Keratinocyte (primary cell): ENCODE results near the gene CYP39A1. TPM values are rescaled to one million over a fixed set of nuclear protein-coding genes. Genes with fewer than 3 reads are reported as not detected.

Source experiments
- DNase-seq: peaks from one replicate; pipeline ENCODE4 v3.0.0-alpha.2; 2011; ENCODE audit warnings: low read depth, missing footprints, low spot score
- FAIRE-seq: peaks from 2 replicates; lab custom pipeline; 2011; peaks lifted over from hg19 to GRCh38; lab: Jason Lieb, UNC
- H2AFZ ChIP-seq: 2 replicates; pipeline ENCODE4 v1.6.0; 2012; ENCODE audit warnings: low read length, control low read depth, inconsistent platforms; ENCODE audit not compliant: control insufficient read depth
- H3K27ac ChIP-seq: 2 replicates; pipeline ENCODE4 v1.5.1; 2011; ENCODE audit warnings: low read length; ENCODE audit not compliant: control insufficient read depth, insufficient read depth
- H3K27me3 ChIP-seq: 3 replicates; pipeline ENCODE4 v1.6.0; 2011; ENCODE audit warnings: low read length; ENCODE audit not compliant: control insufficient read depth, insufficient read depth; ENCODE audit errors: extremely low read depth
- H3K36me3 ChIP-seq, 2 experiments: 2 replicates in 1 of 2; 3 replicates in 1 of 2; pipeline ENCODE4 v1.5.1; 2011; ENCODE audit warnings: low read length in 2 of 2, mild to moderate bottlenecking in 1 of 2; ENCODE audit not compliant: control insufficient read depth in 2 of 2, insufficient read depth in 2 of 2; ENCODE audit errors: extremely low read depth in 1 of 2
- H3K4me1 ChIP-seq: 3 replicates; pipeline ENCODE4 v1.5.1; 2011; ENCODE audit warnings: low read length; ENCODE audit not compliant: control insufficient read depth, insufficient read depth; ENCODE audit errors: extremely low read depth
- H3K4me2 ChIP-seq: 3 replicates; pipeline ENCODE4 v1.6.0; 2011; ENCODE audit warnings: low read depth, low read length; ENCODE audit not compliant: control insufficient read depth, insufficient read depth; ENCODE audit errors: extremely low read depth
- H3K4me3 ChIP-seq, 3 experiments: fragments of 200-600 bp in 1 of 3; sonication (generic) in 1 of 3; 2 replicates in 2 of 3; 3 replicates in 1 of 3; pipeline ENCODE4 v1.5.1; 2011 to 2016; ENCODE audit warnings: low read length in 3 of 3, mild to moderate bottlenecking in 3 of 3, control low read depth in 2 of 3, inconsistent platforms in 1 of 3, low read depth in 1 of 3, mixed read lengths in 1 of 3, mixed run types in 1 of 3, moderate library complexity in 1 of 3; ENCODE audit not compliant: control insufficient read depth in 2 of 3, insufficient read depth in 2 of 3; ENCODE audit errors: extremely low read depth in 1 of 3
- H3K79me2 ChIP-seq: 2 replicates; pipeline ENCODE4 v1.6.0; 2012; ENCODE audit warnings: low read length; ENCODE audit not compliant: control insufficient read depth, insufficient read depth
- H3K9ac ChIP-seq: 3 replicates; pipeline ENCODE4 v1.6.0; 2011; ENCODE audit warnings: low read length; ENCODE audit not compliant: control insufficient read depth, insufficient read depth; ENCODE audit errors: extremely low read depth
- H3K9me1 ChIP-seq: 3 replicates; pipeline ENCODE4 v1.6.0; 2011; ENCODE audit warnings: low read length; ENCODE audit not compliant: control insufficient read depth, insufficient read depth; ENCODE audit errors: extremely low read depth
- H3K9me3 ChIP-seq: 2 replicates; pipeline ENCODE4 v1.5.1; 2012; ENCODE audit warnings: low read depth, low read length; ENCODE audit not compliant: control insufficient read depth
- H4K20me1 ChIP-seq: 3 replicates; pipeline ENCODE4 v1.6.0; 2011; ENCODE audit warnings: low read length; ENCODE audit not compliant: control insufficient read depth, insufficient read depth; ENCODE audit errors: extremely low read depth
- CTCF ChIP-seq, 3 experiments: IDR thresholded peaks in 1 of 3; conservative IDR thresholded peaks in 1 of 3; optimal IDR thresholded peaks in 1 of 3; 2 replicates in 2 of 3; 3 replicates in 1 of 3; pipeline versions ENCODE3 to v1.5.1; 2011; ENCODE audit warnings: low read length in 3 of 3, mild to moderate bottlenecking in 3 of 3, moderate library complexity in 2 of 3, control low read depth in 1 of 3, inconsistent platforms in 1 of 3; ENCODE audit not compliant: insufficient read depth in 2 of 3; ENCODE audit errors: extremely low read depth in 1 of 3
- EZH2 ChIP-seq: IDR thresholded peaks from one replicate; pipeline ENCODE4 v1.6.1; 2012; ENCODE audit warnings: inconsistent platforms, mild to moderate bottlenecking, low read length, moderate library complexity
- dilution Hi-C: fragments of 300-500 bp; cut with MboI; formaldehyde crosslinking; loops from one replicate; pipeline ENCODE4 v1.7.0; 2020; ENCODE audit warnings: low sequenced_read_pairs; ENCODE audit not compliant: extremely low pct_ligation_motif_present
- polyA plus RNA-seq, 5 experiments: library from polyadenylated mRNA; depleted of rRNA in 3 of 5; stranded (reverse) in 3 of 5; stranded (forward) in 1 of 5; unstranded in 1 of 5; fragments of >200 nt; gene quantifications; 1 replicate in 1 of 5; 2 replicates in 3 of 5; 3 replicates in 1 of 5; pipeline versions ENCODE4 v1.2.1 to v1.2.3, GENCODE V29; 2011 to 2012; ENCODE audit warnings: missing spikeins in 2 of 5, low read depth in 1 of 5, low replicate concordance in 1 of 5

CYP39A1 gene
- polyA plus RNA-seq, 1 donor (not counting 4 experiments of a cell fraction or from before 2014, with no cell fraction given), result 1.6 TPM

- no peak for FAIRE-seq
- dilution Hi-C loops, result no loop called here
- TF ChIP-seq CTCF (optimal IDR thresholded peaks at IDR 0.05 in 1 of 3, IDR thresholded peaks at IDR 0.05 in 1 of 3, conservative IDR thresholded peaks at IDR 0.05 in 1 of 3; ENCODE audit: extremely low read depth in 1 of 3, insufficient read depth in 2 of 3, low read length in 3 of 3) (no peak), EZH2 (no peak)
Measured at GRCh38 chr6:46586906-46587305, 65.7 kb downstream of the CYP39A1 start.

GRCh38 chr6:46584586-46584985, 68.0 kb downstream of the CYP39A1 start:
- H3K9me3 ChIP-seq, result no peaks in the 10 kb centered on the region
- H3K4me3 ChIP-seq, result no peak overlapping the region
- no peaks in the 10 kb centered on the region for H3K27me3 ChIP-seq
- H2AFZ ChIP-seq, result no peak overlapping the region
- no peaks in the 10 kb centered on the region for H3K4me1 ChIP-seq
- H3K27ac ChIP-seq, result no peak overlapping the region
- no peaks in the 10 kb centered on the region for H4K20me1 ChIP-seq
- no peak overlapping the region for H3K4me2 ChIP-seq
- TF ChIP-seq CTCF (optimal IDR thresholded peaks at IDR 0.05 in 1 of 3, IDR thresholded peaks at IDR 0.05 in 1 of 3, conservative IDR thresholded peaks at IDR 0.05 in 1 of 3; ENCODE audit: extremely low read depth in 1 of 3, insufficient read depth in 2 of 3, low read length in 3 of 3), result no peak
- no peak for TF ChIP-seq EZH2
- H3K36me3 ChIP-seq, result no peaks in the 10 kb centered on the region
- FAIRE-seq (no peak), DNase-seq (no peak)
- H3K79me2 ChIP-seq, result no peaks in the 10 kb centered on the region
- dilution Hi-C loops, result no loop called here
- no peaks in the 10 kb centered on the region for H3K9me1 ChIP-seq
- H3K9ac ChIP-seq, result no peak overlapping the region

More at GRCh38 chr6:46586906-46587305, 65.7 kb downstream of the CYP39A1 start:
- Histone ChIP-seq H3K79me2 (no peaks in the 10 kb centered on the region), H3K4me2 (no peak overlapping the region), H3K9me3 (no peaks in the 10 kb centered on the region), H3K27ac (no peak overlapping the region), H3K4me1 (no peaks in the 10 kb centered on the region), H4K20me1 (no peaks in the 10 kb centered on the region), H3K4me3 (no peak overlapping the region), H2AFZ (no peak overlapping the region), H3K36me3 (no peaks in the 10 kb centered on the region), H3K9ac (no peak overlapping the region), H3K27me3 (no peaks in the 10 kb centered on the region), H3K9me1 (no peaks in the 10 kb centered on the region)
- DNase-seq, result no peak
